HUES48 (cell line): ENCODE measurements around the gene WDR76.

Source experiments
- H3K27ac ChIP-seq: one replicate; pipeline ENCODE4 v1.7.0; 2013; ENCODE audit warnings: low read depth, low read length, inconsistent platforms
- H3K27me3 ChIP-seq: 2 replicates; pipeline ENCODE4 v1.6.1; 2013; ENCODE audit warnings: mild to moderate bottlenecking, low read length; ENCODE audit not compliant: control insufficient read depth, insufficient read depth
- H3K36me3 ChIP-seq: 2 replicates; pipeline ENCODE4 v1.6.1; 2013; ENCODE audit warnings: low read length; ENCODE audit not compliant: control insufficient read depth, insufficient read depth
- H3K4me1 ChIP-seq: 2 replicates; pipeline ENCODE4 v1.6.1; 2013; ENCODE audit warnings: mild to moderate bottlenecking, low read length; ENCODE audit not compliant: control insufficient read depth, insufficient read depth
- H3K4me3 ChIP-seq: 2 replicates; pipeline ENCODE4 v1.5.1; 2013; ENCODE audit warnings: mild to moderate bottlenecking, low read depth, low read length
- H3K9ac ChIP-seq: 2 replicates; pipeline ENCODE4 v1.6.1; 2013; ENCODE audit warnings: mild to moderate bottlenecking, low read depth, low read length, moderate library complexity
- H3K9me3 ChIP-seq: 2 replicates; pipeline ENCODE4 v1.6.1; 2013; ENCODE audit warnings: low read length; ENCODE audit not compliant: control insufficient read depth, insufficient read depth

WDR76 gene

DNA sequence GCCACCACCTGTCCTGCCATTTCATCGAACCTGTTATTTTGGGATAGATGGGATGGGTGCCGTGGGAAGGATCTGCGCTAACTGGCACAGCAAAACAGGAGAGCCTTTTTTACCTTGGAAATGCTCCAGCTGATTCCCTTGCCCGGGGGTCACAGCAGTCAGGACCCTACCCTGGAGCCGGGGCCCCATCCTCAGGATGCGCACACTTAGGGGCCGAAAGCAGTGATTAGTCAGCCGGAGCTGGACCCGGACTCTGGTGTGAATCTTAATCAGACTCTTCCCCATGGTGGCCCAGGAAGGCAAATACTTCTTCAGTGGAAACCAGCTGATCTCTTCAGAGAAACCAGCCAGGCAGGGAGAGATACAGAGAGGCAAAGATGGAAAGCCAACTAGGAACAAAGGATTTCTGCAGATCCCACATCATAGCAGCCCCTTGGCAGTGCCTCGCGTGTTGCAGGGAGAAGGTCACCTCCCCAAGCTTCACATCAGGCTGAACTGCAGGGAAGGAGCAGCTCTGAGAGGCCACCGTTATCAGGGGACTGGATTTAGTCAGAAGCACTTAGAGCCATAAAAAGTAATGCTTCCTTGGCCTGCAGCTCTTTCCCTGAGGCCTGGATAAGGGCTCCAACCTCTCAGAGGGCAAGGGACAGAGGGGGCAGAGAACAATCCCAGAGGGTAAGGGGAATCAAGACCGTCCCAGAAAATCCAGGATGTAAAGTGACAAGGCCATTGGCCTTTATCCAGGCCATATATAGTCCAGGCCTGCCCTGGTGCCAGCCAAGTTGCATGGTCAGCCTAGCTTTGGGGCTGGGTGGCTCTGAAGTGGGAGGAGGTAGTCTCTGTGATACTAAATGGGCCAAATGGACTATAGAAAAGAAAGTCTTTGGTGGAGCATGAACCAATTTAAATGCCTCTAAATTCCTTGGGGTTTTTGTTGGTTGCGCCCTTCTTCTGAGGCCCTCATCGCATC, 52.9 kb downstream of the WDR76 start:
- no peaks in the 10 kb centered on the region for H3K9me3 ChIP-seq
- H3K4me3 ChIP-seq: no peak overlapping the region
- H3K27me3 ChIP-seq: no peaks in the 10 kb centered on the region
- H3K36me3 ChIP-seq: peaks cover 29% of the 10 kb centered on the region
- H3K27ac ChIP-seq: no peak overlapping the region
- peaks cover 12% of the 10 kb centered on the region for H3K4me1 ChIP-seq
- no peak overlapping the region for H3K9ac ChIP-seq

DNA sequence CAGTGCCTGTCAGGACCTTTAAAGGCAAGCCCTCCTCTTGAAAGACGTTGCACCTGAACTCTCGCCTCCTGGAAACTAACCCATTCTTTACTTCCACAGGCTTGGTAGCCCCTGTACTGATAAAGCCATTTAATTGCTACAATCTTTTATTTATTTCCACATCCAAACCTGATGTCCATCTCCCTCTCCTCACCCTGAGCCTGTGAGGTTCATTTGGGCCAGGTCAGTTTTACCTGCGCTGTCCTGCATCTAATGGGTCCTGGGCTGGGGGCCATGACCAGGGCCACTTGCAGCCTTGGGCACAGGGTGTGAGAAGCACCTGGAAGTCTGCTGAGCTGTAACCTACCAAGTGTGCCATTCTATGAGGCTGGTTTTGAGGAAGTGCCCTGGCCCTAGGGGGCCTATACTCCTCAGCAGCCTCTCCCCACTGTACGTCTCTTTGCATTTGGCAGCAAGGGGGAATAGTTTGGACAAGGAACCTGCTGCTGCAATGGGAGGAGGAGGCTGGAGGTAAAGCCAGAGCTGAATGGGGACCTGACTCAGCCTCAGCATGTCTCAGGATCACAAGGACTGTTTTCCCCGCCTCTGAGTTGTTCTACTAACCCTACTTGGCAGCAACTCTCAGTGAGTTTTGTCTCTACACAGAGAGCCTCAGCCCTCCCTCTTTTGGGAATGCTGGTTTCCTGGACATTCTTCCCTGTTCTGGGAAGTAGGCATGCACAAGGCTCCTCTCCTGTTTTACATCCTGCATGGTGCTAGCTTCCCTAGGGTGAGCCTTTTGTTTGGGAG, 53.8 kb downstream of the WDR76 start:
- H3K36me3 ChIP-seq: peaks cover 29% of the 10 kb centered on the region

DNA sequence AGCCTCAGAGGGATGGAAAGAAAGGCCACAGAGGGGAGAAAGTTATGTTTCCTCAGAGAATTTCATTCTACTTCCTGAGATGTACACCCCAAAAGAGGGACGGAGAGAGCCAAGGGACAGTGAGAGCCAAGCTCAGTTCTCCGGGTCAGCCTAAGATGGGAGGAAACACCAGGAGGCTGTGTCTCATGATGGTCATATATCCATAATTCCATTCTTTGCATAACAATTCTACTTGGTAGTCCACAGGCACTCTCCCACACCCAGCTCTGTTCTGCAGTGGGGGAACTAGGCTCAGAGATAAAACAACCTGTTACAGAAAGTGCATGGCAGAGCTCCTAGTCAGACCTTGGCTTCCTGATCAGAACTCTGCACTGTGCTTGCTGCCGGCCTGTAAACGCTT, 54.4 kb downstream of the WDR76 start:
- Histone ChIP-seq H3K9me3 (no peaks in the 10 kb centered on the region), H3K4me1 (peaks cover 12% of the 10 kb centered on the region), H3K4me3 (no peak overlapping the region), H3K9ac (no peak overlapping the region), H3K36me3 (peaks cover 29% of the 10 kb centered on the region), H3K27ac (peak overlapping the region; percentile 30), H3K27me3 (no peaks in the 10 kb centered on the region)

More for the DNA sequence above, 53.8 kb downstream of the WDR76 start:
- peaks cover 12% of the 10 kb centered on the region for H3K4me1 ChIP-seq
- H3K27me3 ChIP-seq: no peaks in the 10 kb centered on the region
- no peak overlapping the region for H3K4me3 ChIP-seq
- no peak overlapping the region for H3K9ac ChIP-seq
- peak overlapping the region; percentile 30 for H3K27ac ChIP-seq
- H3K9me3 ChIP-seq: no peaks in the 10 kb centered on the region

DNA sequence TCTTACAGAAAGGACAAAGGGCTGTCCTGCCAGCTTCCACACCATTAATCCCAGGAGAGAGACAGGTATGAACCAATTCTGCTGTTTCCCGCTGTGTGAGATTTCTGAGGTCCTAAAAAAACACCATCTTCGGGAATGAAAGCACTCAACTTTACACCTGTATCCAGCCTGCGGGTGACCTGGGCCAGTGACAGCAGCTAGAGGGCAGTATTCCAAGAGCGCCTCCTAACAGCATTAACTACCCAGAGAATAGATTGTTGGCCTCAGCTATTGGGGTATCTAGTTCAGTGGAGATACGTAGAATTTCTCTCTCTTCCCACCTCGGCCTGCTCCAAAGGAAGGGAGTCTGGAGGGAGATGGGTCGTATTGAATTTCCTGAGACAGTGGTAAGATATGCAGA, 55.1 kb downstream of the WDR76 start:
- Histone ChIP-seq H3K9me3 (no peaks in the 10 kb centered on the region), H3K9ac (no peak overlapping the region), H3K4me1 (peaks cover 12% of the 10 kb centered on the region), H3K36me3 (peaks cover 33% of the 10 kb centered on the region), H3K27ac (no peak overlapping the region), H3K4me3 (no peak overlapping the region), H3K27me3 (no peaks in the 10 kb centered on the region)

DNA sequence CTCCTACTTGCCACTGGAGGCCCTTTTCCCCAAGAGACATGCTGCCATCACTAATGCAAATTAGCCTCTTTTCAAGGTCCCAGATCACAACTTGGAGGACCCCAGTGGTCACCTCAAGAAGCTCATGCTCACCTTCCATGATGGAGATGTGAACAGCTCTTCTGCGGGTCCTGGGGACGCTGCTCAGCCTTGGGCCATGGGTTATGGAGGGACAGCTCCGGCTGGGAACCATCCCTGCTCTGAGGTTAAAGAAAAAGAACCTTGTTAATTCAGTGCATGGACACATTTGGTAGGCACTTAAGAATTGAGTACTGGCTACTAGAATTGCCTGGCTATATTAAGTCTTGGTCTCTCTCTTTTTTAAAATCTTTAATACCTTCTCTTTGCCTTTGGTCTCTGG, 56.8 kb downstream of the WDR76 start:
- H3K9ac ChIP-seq: no peak overlapping the region
- H3K4me3 ChIP-seq: no peak overlapping the region
- H3K4me1 ChIP-seq: peaks cover 12% of the 10 kb centered on the region
- H3K36me3 ChIP-seq: peaks cover 36% of the 10 kb centered on the region
- no peaks in the 10 kb centered on the region for H3K27me3 ChIP-seq
- H3K9me3 ChIP-seq: no peaks in the 10 kb centered on the region
- H3K27ac ChIP-seq: no peak overlapping the region

DNA sequence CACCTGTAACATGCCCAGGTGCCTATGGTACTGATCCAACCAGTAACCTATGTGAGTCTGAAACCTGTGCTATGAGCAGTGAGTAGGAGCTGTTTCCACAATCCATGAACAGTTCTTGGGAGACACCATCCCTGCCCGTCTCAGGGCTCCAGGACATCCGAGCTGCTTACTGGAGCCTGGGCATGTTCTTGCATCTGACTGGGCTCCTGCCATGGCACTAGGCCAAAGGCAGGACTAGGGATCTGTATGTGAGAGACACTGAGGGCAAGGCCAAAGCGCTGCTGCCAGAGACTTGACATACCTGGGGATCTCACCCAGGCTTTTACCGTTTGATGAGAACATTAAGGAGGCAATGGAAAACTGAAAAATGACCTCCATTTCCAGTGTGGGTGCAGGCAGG, 59.8 kb downstream of the WDR76 start:
- H3K9me3 ChIP-seq: no peaks in the 10 kb centered on the region
- no peak overlapping the region for H3K4me3 ChIP-seq
- H3K4me1 ChIP-seq: peaks cover 6% of the 10 kb centered on the region
- no peak overlapping the region for H3K27ac ChIP-seq
- H3K27me3 ChIP-seq: no peaks in the 10 kb centered on the region
- H3K9ac ChIP-seq: no peak overlapping the region
- H3K36me3 ChIP-seq: peaks cover 24% of the 10 kb centered on the region; the same call in 1 of the 2 replicates

DNA sequence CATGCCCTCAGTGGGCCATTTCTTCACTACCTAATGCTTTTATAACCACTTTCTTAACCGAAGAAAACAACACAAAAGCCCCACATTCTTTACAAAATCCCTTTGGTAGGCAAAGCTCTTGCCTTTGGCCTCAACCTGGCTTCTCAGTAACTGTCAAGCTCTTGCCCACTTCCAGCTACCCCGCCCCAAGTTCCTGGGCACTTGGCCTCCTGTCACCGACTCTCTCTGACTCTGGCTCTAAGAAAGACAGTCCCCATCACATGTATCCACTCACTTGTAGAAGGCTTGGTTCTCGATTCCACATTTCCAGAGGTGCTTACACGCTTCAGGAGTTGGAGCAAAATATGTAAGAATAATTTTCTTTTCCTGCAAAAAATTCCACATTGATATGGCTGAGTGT, 61.1 kb downstream of the WDR76 start:
- no peak overlapping the region for H3K27ac ChIP-seq
- H3K4me1 ChIP-seq: peaks cover 4% of the 10 kb centered on the region; the same call in 1 of the 2 replicates
- H3K9me3 ChIP-seq: no peaks in the 10 kb centered on the region
- peaks cover 24% of the 10 kb centered on the region; the same call in 1 of the 2 replicates for H3K36me3 ChIP-seq
- no peaks in the 10 kb centered on the region for H3K27me3 ChIP-seq
- H3K4me3 ChIP-seq: no peak overlapping the region
- H3K9ac ChIP-seq: no peak overlapping the region

DNA sequence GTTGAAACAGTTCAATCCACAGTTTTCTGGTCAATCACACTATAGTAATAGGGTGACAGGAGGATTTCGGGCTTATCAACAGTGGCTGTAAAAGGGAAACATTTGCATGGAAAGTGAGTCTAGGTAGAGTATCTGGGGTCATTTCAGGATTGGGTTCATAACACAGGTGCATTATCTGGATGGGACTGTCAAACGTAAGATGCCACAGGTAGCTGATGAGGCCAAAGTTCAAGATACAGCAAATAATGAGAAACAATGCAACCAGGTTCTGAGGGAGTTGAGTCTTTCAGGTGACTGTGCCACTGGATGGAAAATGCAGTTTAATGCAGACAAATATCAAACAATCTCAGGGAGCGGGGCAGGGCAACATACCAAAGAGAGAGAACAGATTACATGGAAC, 62.2 kb downstream of the WDR76 start:
- no peak overlapping the region for H3K9ac ChIP-seq
- no peak overlapping the region for H3K27ac ChIP-seq
- no peaks in the 10 kb centered on the region for H3K27me3 ChIP-seq
- no peak overlapping the region for H3K4me3 ChIP-seq
- H3K4me1 ChIP-seq: peaks cover 4% of the 10 kb centered on the region; the same call in 1 of the 2 replicates
- no peaks in the 10 kb centered on the region for H3K9me3 ChIP-seq
- peaks cover 15% of the 10 kb centered on the region; the same call in 1 of the 2 replicates for H3K36me3 ChIP-seq

DNA sequence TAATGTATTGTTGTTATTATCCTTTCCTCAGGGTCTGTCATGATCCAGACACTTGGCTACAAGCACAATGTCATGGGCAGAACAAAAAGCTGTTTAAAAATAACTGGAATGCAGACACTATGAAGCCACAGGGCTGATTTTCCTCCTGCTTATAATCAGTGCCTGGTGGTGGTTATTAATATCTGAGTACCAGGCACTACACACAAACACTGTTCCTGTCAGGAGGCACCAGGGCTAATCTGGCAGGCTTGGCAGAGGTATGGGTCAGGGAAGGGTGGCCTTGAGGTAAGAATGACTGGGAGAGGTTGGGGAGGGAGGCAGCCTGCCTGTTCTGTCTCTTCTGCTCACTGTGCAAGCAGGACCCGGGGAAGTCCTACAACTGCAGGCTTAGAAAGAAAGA, 67.2 kb downstream of the WDR76 start:
- Histone ChIP-seq H3K27me3 (no peaks in the 10 kb centered on the region), H3K27ac (no peak overlapping the region), H3K4me3 (no peak overlapping the region), H3K9ac (no peak overlapping the region), H3K36me3 (peaks cover 4% of the 10 kb centered on the region; the same call in 1 of the 2 replicates), H3K4me1 (peaks cover 4% of the 10 kb centered on the region; the same call in 1 of the 2 replicates), H3K9me3 (no peaks in the 10 kb centered on the region)

DNA sequence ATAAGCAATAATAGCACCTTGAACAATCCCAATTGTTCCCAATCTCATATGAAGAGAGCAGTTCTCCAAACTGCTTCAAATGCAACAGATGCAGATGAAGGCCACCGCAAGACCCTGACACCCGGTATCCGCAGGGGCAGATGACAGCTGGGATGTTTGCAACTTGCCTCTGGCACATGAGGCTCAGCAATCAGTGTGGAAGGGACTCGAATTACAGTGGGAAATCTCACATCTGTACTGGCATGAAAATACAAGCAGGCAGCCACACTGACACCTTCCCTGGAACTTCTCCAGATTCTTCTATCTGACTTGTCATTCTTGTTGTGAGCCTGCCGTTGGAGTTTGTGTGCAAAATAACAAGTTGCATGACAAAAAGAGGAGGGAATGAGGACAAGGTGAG, 68.8 kb downstream of the WDR76 start:
- Histone ChIP-seq H3K27ac (no peak overlapping the region), H3K27me3 (no peaks in the 10 kb centered on the region), H3K4me1 (peaks cover 3% of the 10 kb centered on the region; the same call in 1 of the 2 replicates), H3K9ac (no peak overlapping the region), H3K4me3 (no peak overlapping the region), H3K9me3 (no peaks in the 10 kb centered on the region), H3K36me3 (0 out of 2 replicates have a peak, but pooled peaks cover 4% of the 10 kb centered on the region)
